HG03159 (cell line): ENCODE data around the gene TRAK1.

ENCODE experiments used
- ATAC-seq: cut with Tn5 transposase; IDR thresholded peaks from one replicate; pipeline ENCODE4 v1.9.1; 2021; ENCODE audit warnings: mild to moderate bottlenecking, moderate library complexity; ENCODE audit not compliant: unreplicated experiment

Gene TRAK1

GRCh38 chr3:42267878-42268277 is 176.7 kb downstream of the TRAK1 start:
- ATAC-seq, result no peak

DNA sequence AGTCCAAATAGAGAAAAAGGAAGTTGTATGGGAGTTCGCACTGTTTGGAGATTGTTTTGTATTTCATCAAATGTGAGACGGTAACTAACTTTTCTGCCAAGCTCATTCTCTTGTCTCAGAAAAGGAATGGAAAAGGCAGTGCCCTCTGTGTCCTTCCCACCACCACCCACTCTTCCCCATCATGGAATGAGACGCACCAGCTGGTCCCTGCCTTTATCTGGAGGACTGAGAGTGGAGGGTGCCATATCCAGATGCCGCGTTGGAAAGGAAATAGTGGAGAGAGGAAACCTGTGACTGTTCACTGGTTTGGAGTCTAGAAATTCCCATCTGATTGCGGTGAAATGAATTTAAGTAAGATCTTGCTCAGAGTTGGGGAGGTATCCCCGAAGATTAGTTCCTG is 178.5 kb downstream of the TRAK1 start:
- ATAC-seq, result no peak

DNA sequence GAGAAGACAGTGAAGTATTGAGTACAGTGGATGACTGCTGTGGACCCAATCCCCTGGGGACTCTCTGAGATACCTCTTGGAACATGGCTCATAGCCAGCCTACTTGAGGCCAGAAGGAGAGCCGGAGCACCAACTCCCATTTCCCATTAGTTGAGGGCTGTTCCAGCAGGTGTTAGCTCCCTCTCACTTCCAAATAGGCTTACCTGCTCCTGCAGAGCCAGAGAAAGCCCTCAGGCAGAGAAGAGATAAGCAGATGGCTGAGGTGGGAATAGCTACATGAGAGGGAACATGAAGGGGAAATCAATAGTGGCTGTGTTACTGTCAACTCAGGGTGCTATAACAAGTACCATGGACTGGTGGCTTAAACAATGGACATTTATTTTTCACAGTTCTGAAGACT is 179.4 kb downstream of the TRAK1 start:
- no peak for ATAC-seq

GRCh38 chr3:42271786-42272185 is 180.6 kb downstream of the TRAK1 start:
- ATAC-seq, result no peak

DNA sequence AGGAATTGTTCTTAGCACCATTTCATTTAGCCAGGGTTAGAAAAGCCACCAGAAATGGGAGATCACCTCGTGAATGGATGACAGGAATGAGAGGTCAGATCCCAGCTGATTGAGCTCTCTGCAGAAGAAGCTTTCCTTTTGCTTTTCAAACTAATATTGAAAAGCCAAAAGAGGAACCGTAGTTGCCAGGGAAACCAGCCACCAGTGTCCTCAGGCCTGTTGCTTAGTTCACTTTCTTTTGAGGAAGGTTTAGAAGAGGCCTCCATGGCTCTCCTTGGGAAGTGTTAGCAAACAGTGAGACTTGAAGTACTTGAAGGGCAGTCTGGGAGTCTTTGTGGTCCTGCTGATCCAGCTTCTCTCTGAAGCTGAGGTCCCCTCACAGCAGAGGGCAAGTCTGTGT is 182.2 kb downstream of the TRAK1 start:
- no peak for ATAC-seq

DNA sequence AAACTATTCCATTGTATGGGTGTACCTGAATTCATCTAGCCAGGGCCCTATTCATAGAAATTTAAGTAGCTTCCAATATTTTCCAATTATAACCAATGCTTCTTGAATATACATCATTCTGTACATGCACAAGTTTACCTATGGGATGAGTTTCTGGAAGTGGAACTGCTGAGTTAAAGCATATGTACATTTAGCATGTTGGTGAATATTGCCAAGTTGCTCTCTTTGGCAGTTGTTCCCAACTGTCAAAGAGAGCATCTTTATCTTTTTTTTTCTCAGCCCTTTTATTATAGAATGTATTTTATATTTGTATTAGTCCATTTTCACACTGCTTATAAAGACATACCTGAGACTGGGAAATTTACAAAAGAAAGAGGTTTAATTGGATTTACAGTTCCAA is 183.1 kb downstream of the TRAK1 start:
- ATAC-seq, result no peak

- ATAC-seq, result no peak
These were observed 184.1 kb downstream of the TRAK1 start for GRCh38 chr3:42275217-42275616.
